B cell (primary cell): ENCODE measurements around the gene GPA33. TPM values are rescaled to one million over a fixed set of nuclear protein-coding genes. Genes with fewer than 3 reads are reported as not detected.

Source experiments
- ATAC-seq: fragments of 200-7000 bp; cut with Tn5 transposase; one replicate; pipeline ENCODE4 v1.10.0; 2021; ENCODE audit warnings: low read depth, mild to moderate bottlenecking, moderate number of reproducible peaks, moderate library complexity
- CTCF ChIA-PET: fragments of 350-600 bp; sonication (Branson Sonifier 250); formaldehyde crosslinking; loops from one replicate; lab custom pipeline; 2021; ENCODE audit warnings: antibody characterized with exemption, inconsistent platforms; lab: Charles Lee
- POLR2A ChIA-PET: fragments of 350-600 bp; sonication (Branson Sonifier 250); formaldehyde crosslinking; loops from one replicate; lab custom pipeline; 2021; ENCODE audit warnings: antibody characterized with exemption; lab: Charles Lee
- DNase-seq: peaks from one replicate; pipeline ENCODE4 v3.0.0; 2013
- H2AFZ ChIP-seq: 2 replicates; pipeline ENCODE4 v1.6.1; 2012; ENCODE audit warnings: mild to moderate bottlenecking, low read depth, low read length; ENCODE audit not compliant: insufficient read depth, poor library complexity, severe bottlenecking
- H3K27ac ChIP-seq, 2 donors: 1 replicate in 1 of 2; 2 replicates in 1 of 2; pipeline ENCODE4 v1.5.1; 2012 to 2013; ENCODE audit warnings: low read length in 2 of 2, mild to moderate bottlenecking in 2 of 2, moderate library complexity in 1 of 2
- H3K27me3 ChIP-seq, 4 experiments: fragments of 200-600 bp in 1 of 4; sonication (generic) in 1 of 4; replicated peaks in 1 of 4; 1 replicate in 2 of 4; 2 replicates in 2 of 4; pipeline versions ENCODE4 v1.6.1 to v1.7.0; 2013 to 2016; ENCODE audit warnings: low read length in 3 of 4, mild to moderate bottlenecking in 2 of 4, mixed read lengths in 1 of 4, moderate library complexity in 1 of 4; ENCODE audit not compliant: insufficient read depth in 4 of 4, control insufficient read depth in 3 of 4; ENCODE audit errors: control extremely low read depth in 1 of 4
- H3K36me3 ChIP-seq, 2 experiments: replicated peaks in 1 of 2; 1 replicate in 1 of 2; 2 replicates in 1 of 2; pipeline versions ENCODE4 v1.6.1 to v1.7.1; 2013; ENCODE audit warnings: low read length in 1 of 2; ENCODE audit not compliant: insufficient read depth in 2 of 2, control insufficient read depth in 1 of 2; ENCODE audit errors: control extremely low read depth in 1 of 2, extremely low read depth in 1 of 2
- H3K4me1 ChIP-seq, 2 donors: fragments of 200-600 bp in 1 of 2; sonication (generic) in 1 of 2; 1 replicate in 1 of 2; 2 replicates in 1 of 2; pipeline versions ENCODE4 v1.5.1 to v1.6.1; 2013 to 2017; ENCODE audit warnings: low read length in 2 of 2; ENCODE audit not compliant: control insufficient read depth in 2 of 2, insufficient read depth in 2 of 2
- H3K4me2 ChIP-seq: replicated peaks from 2 replicates; pipeline ENCODE3; 2012; ENCODE audit warnings: mild to moderate bottlenecking, low read depth, low read length; ENCODE audit not compliant: poor library complexity, severe bottlenecking
- H3K4me3 ChIP-seq, 5 experiments: fragments of 200-600 bp in 1 of 5; sonication (generic) in 1 of 5; 1 replicate in 3 of 5; 2 replicates in 2 of 5; pipeline versions ENCODE4 v1.5.1 to v1.7.0; 2011 to 2016; ENCODE audit warnings: low read length in 4 of 5, mild to moderate bottlenecking in 4 of 5, low read depth in 2 of 5, control low read depth in 1 of 5, moderate library complexity in 1 of 5; ENCODE audit not compliant: insufficient read depth in 1 of 5; ENCODE audit errors: control extremely low read depth in 1 of 5, extremely low read depth in 1 of 5
- H3K79me2 ChIP-seq: fragments of 200-600 bp; sonication (generic); one replicate; pipeline ENCODE4 v1.6.0; 2016; ENCODE audit warnings: low read length; ENCODE audit not compliant: control insufficient read depth, insufficient read depth
- H3K9ac ChIP-seq: fragments of 200-600 bp; sonication (generic); 2 replicates; pipeline ENCODE4 v1.6.1; 2017; ENCODE audit warnings: mild to moderate bottlenecking, low read length, moderate library complexity
- H3K9me3 ChIP-seq, 3 donors: one replicate each; pipeline versions ENCODE4 v1.6.1 to v1.7.1; 2013; ENCODE audit warnings: low read length in 2 of 3; ENCODE audit not compliant: control insufficient read depth in 2 of 3, insufficient read depth in 1 of 3; ENCODE audit errors: control extremely low read depth in 1 of 3
- H4K20me1 ChIP-seq: 2 replicates; pipeline ENCODE4 v1.6.0; 2012; ENCODE audit warnings: mild to moderate bottlenecking, low read length; ENCODE audit not compliant: insufficient read depth, control insufficient read depth, poor library complexity, severe bottlenecking
- H3K27ac Mint-ChIP-seq: one replicate; pipeline ENCODE4 v1.8.0; 2021; ENCODE audit warnings: mixed read lengths
- H3K27me3 Mint-ChIP-seq: one replicate; pipeline ENCODE4 v1.8.0; 2021; ENCODE audit warnings: mixed read lengths
- H3K4me1 Mint-ChIP-seq: one replicate; pipeline ENCODE4 v1.8.0; 2021; ENCODE audit warnings: mixed read lengths
- H3K4me3 Mint-ChIP-seq: one replicate; pipeline ENCODE4 v1.8.0; 2021; ENCODE audit warnings: mixed read lengths
- H3K9me3 Mint-ChIP-seq: one replicate; pipeline ENCODE4 v1.8.0; 2022; ENCODE audit warnings: mixed read lengths; ENCODE audit not compliant: insufficient read depth
- CTCF ChIP-seq: fragments of 200-600 bp; IDR thresholded peaks from one replicate; pipeline ENCODE4 v1.8.0; 2022; ENCODE audit warnings: antibody characterized with exemption, mild to moderate bottlenecking
- EZH2 ChIP-seq: IDR thresholded peaks from 2 replicates; pipeline ENCODE4 v1.6.1; 2012; ENCODE audit warnings: borderline replicate concordance, low read depth, mild to moderate bottlenecking, moderate library complexity, low read length; ENCODE audit not compliant: insufficient read depth, poor library complexity, severe bottlenecking
- WGBS: methylation state at CpG from one replicate; pipeline ENCODE4 v1.1.5; 2013; ENCODE audit warnings: missing lambda C conversion rate; ENCODE audit not compliant: insufficient coverage; 5-methylcytosine and 5-hydroxymethylcytosine counted together
- intact Hi-C: fragments of 100-400 bp; cut with micrococcal nuclease; formaldehyde crosslinking; loops from one replicate; pipeline ENCODE4 v1.10.0; 2022
- polyA plus RNA-seq: library from polyadenylated mRNA; depleted of rRNA; stranded (reverse); fragments of >200 nt; gene quantifications from 2 replicates; pipeline ENCODE4 v1.2.3, GENCODE V29; 2012
- total RNA-seq, 2 donors: library from RNA; stranded (reverse); fragments of 120-200 nt in 1 of 2; gene quantifications; 1 replicate in 1 of 2; 2 replicates in 1 of 2; pipeline versions ENCODE4 v1.2.3 to v1.2.4, GENCODE V29; 2013 to 2022

The GPA33 gene
- total and polyA plus RNA-seq, 2 donors (not counting 1 experiment from before 2014, with no cell fraction given), result 0.91 to 2.4 TPM

DNA sequence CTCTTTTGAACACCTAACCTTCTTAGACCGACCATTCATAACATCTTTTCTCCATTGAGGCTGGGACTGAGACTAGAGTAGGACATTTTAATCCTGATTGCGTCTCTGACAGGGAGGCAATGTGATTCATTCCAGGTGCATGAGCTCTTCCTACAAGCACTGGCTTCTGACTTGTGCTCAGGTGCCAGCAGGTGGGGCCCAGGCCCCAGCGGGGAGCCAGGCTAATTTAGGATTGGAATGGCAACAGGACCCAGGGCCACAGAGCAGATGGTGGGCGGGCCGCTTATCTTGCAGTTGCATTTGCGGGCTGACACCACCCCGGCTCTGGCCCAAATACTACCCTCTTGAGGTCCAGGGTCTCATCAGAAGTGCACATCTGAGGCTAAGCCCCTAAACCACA, 4.1 kb downstream of the GPA33 start:
- H3K79me2 ChIP-seq, result no peaks in the 10 kb centered on the region
- H3K27ac ChIP-seq, result no peak overlapping the region
- WGBS, result 95% methylated on average over 6 of the region's 7 CpGs
- TF ChIP-seq CTCF, result no peak
- no peak for TF ChIP-seq EZH2
- no peak overlapping the region for H3K9ac ChIP-seq
- H3K4me2 ChIP-seq, result no peak overlapping the region
- peaks cover 15 to 18% of the 10 kb centered on the region in 2 donors for H3K4me1 ChIP-seq
- ATAC-seq (no peak), DNase-seq (no peak)
- H3K9me3 ChIP-seq, result no peaks in the 10 kb centered on the region
- peaks cover 3% of the 10 kb centered on the region for H3K27me3 Mint-ChIP-seq
- peaks cover 13% of the 10 kb centered on the region for H3K4me1 Mint-ChIP-seq
- intact Hi-C loops, result no loop called here
- no peak overlapping the region for H3K4me3 ChIP-seq
- H3K27me3 ChIP-seq, result peaks cover 0 to 5% (median 0%) of the 10 kb centered on the region in 4 experiments
- POLR2A ChIA-PET, result no interaction called here
- no peaks in the 10 kb centered on the region for H3K9me3 Mint-ChIP-seq
- CTCF ChIA-PET, result no interaction called here
- H3K27ac Mint-ChIP-seq, result no peak overlapping the region
- no peaks in the 10 kb centered on the region for H4K20me1 ChIP-seq
- no peak overlapping the region for H3K4me3 Mint-ChIP-seq
- H3K36me3 ChIP-seq, result no peaks in the 10 kb centered on the region
- H2AFZ ChIP-seq, result no peak overlapping the region

DNA sequence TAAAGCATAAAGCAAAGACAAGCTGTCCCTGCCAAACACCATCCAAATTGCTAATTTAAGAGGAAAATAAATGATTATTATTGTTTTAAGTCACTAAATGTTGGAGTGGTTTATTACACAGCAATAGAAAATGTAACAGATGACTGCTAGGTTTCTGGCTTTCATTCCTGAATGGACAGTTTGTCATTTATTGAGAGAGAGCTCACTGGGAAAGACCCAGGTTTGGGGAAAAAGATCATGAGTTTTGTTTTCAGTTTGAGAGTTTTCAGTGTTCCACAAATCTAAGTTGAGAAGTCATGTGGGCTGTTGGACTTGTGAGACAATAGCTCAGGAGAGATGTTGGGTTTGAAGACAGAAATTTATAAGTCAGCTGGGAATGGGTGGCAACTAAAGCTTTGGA, 5.4 kb downstream of the GPA33 start:
- no peak overlapping the region for H3K4me3 ChIP-seq
- ATAC-seq, result no peak
- POLR2A ChIA-PET, result no interaction called here

More for the DNA sequence above, 5.4 kb downstream of the GPA33 start:
- no peak overlapping the region for H2AFZ ChIP-seq
- no peak overlapping the region for H3K9ac ChIP-seq
- no peaks in the 10 kb centered on the region for H3K36me3 ChIP-seq
- peaks cover 0 to 5% (median 1%) of the 10 kb centered on the region in 4 experiments for H3K27me3 ChIP-seq
- H3K27ac Mint-ChIP-seq, result no peak overlapping the region
- peaks cover 11% of the 10 kb centered on the region for H3K27me3 Mint-ChIP-seq
- H3K79me2 ChIP-seq, result no peaks in the 10 kb centered on the region
- peaks cover 2 to 6% of the 10 kb centered on the region in 2 donors for H3K4me1 ChIP-seq
- intact Hi-C loops, result no loop called here
- DNase-seq, result no peak
- H3K4me2 ChIP-seq, result no peak overlapping the region
- CTCF ChIA-PET, result interaction anchor here (1.4 kb wide), 1 partner anchor 26 kb away, joined by 5 read pairs; no protein-coding TSS in a partner anchor
- no peaks in the 10 kb centered on the region for H4K20me1 ChIP-seq
- peaks cover 3% of the 10 kb centered on the region for H3K4me1 Mint-ChIP-seq
- no peak overlapping the region for H3K4me3 Mint-ChIP-seq
- no peaks in the 10 kb centered on the region for H3K9me3 ChIP-seq
- no peaks in the 10 kb centered on the region for H3K9me3 Mint-ChIP-seq
- TF ChIP-seq EZH2 (no peak), CTCF (no peak)
- H3K27ac ChIP-seq, result no peak overlapping the region
